CD1c-positive myeloid dendritic cell (primary cell): ENCODE measurements around the gene AEBP1.

Source experiments
- DNase-seq: peaks from one replicate; pipeline ENCODE4 v3.0.0-alpha.2; 2016; ENCODE audit errors: extremely low spot score

Gene AEBP1

GRCh38 chr7:44155191-44156185 is 51.3 kb downstream of the AEBP1 start:
- no peak for DNase-seq

- DNase-seq, result no peak
Measured at GRCh38 chr7:44156453-44157010, 52.4 kb downstream of the AEBP1 start.

- DNase-seq, result no peak
Measured at GRCh38 chr7:44157116-44158080, 53.3 kb downstream of the AEBP1 start.

- DNase-seq, result no peak
Measured at GRCh38 chr7:44158096-44158872, 54.1 kb downstream of the AEBP1 start.

- no peak for DNase-seq
Measured at GRCh38 chr7:44158873-44159631, 54.9 kb downstream of the AEBP1 start.

- no peak for DNase-seq
Measured at GRCh38 chr7:44159824-44160630, 55.9 kb downstream of the AEBP1 start.

GRCh38 chr7:44161371-44161770 is 57.2 kb downstream of the AEBP1 start:
- no peak for DNase-seq

- DNase-seq, result no peak
Measured at GRCh38 chr7:44162179-44162578, 58.0 kb downstream of the AEBP1 start.

GRCh38 chr7:44162785-44163395 is 58.7 kb downstream of the AEBP1 start:
- no peak for DNase-seq

- DNase-seq, result no peak
Measured at GRCh38 chr7:44163591-44163990, 59.4 kb downstream of the AEBP1 start.
